G401 (cell line): ENCODE measurements around the gene CCDC197. TPM values are rescaled to one million over a fixed set of nuclear protein-coding genes. Genes with fewer than 3 reads are reported as not detected.
A peak's percentile ranks its signal among the peaks of the same experiment; 100 is the strongest.

ENCODE experiments used
- DNase-seq: peaks from one replicate; pipeline ENCODE4 v3.0.0-alpha.2; 2015; ENCODE audit warnings: low spot score
- in situ Hi-C: cut with HindIII; loops from 2 replicates; pipeline ENCODE4 v1.10.0; 2016; ENCODE audit warnings: low sequenced_read_pairs, mixed read lengths
- total RNA-seq: library from RNA; depleted of rRNA; stranded (reverse); fragments of >200 nt; shearing (Covaris generic); gene quantifications from 2 replicates; pipeline ENCODE4 v1.2.3, GENCODE V29; 2014

CCDC197 gene
- total RNA-seq, 1 experiment from 2014 or later, result not detected

DNA sequence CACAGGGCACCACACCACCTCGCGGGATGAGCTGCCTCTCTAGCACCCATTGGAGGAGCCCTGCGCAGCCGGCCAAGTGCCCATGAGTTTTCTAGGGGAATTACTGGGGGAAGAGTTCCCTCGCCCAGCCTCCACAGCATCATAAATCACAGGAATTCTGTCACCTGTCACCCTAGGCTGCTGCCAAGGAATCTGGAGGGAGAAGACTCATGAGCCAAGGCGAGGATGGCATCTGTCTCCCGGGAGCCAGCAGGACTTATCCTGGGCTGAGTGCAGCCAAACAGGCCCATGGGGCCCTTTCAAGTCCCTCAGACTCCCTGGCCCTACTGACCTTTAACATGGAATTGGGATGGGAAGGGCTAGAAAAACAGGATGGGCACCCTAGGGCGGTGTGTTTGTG is 21.2 kb downstream of the CCDC197 start:
- in situ Hi-C loops, result no loop called here

DNA sequence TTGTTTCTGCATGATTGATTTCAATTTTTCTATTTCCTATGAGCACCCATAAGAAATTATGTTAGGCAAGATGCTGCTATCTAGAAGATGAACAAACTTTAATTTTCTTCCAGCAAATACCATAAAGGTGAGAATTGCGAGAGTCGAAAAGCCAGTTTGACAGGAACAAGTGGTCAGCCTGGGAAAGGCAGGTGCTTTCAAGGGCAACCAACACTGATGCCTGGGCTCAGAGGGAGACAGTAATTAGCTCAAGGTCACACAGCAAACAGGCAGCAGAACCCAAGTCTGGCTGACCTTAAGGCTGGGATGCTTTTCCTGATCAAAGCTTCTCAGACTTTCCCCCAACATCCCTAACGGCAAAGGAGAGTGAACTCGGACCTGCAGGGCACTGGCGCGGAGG is 22.2 kb downstream of the CCDC197 start:
- no peak for DNase-seq
- in situ Hi-C loops, result no loop called here

More for the DNA sequence above, 21.2 kb downstream of the CCDC197 start:
- DNase-seq, result peak; percentile 57

DNA sequence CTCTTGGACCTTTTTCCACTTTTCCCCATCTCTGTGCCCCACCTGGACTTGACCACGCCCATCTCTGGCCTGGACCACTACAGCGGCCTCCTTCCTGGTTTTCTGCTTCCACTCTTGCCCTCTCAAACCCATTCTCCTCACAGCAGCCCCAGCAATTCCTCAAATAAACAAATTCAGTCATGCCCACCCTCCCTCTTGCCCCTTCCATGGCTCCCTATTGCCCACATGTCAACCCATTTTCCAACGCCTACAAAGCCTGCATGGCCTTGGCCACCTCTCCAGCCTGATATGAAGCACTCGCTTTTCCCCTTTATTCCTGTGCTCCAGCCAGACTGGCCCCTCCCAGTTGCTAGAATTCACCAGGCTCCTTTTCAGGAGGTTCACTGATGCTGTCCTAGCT is 23.2 kb downstream of the CCDC197 start:
- no peak for DNase-seq
- in situ Hi-C loops, result no loop called here

DNA sequence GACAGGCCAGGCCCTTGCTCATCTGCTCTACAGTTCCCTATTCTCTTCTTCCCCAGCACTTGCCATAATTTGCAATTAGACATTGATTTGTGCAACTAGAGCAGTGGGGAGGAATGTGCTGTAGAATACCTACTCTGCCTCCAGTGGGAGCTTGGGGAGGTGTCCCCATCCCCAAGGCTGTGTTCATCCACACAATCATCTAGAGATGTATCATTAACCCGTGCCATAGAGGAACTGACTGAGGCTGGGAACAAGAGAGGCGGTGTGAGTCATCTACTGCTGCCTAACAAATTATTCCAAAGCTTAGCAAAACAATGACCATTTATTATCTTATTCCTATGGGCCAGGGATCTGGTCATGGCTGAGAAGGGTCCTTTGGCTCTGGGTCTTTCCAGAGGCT is 23.9 kb downstream of the CCDC197 start:
- no peak for DNase-seq
- in situ Hi-C loops, result no loop called here

DNA sequence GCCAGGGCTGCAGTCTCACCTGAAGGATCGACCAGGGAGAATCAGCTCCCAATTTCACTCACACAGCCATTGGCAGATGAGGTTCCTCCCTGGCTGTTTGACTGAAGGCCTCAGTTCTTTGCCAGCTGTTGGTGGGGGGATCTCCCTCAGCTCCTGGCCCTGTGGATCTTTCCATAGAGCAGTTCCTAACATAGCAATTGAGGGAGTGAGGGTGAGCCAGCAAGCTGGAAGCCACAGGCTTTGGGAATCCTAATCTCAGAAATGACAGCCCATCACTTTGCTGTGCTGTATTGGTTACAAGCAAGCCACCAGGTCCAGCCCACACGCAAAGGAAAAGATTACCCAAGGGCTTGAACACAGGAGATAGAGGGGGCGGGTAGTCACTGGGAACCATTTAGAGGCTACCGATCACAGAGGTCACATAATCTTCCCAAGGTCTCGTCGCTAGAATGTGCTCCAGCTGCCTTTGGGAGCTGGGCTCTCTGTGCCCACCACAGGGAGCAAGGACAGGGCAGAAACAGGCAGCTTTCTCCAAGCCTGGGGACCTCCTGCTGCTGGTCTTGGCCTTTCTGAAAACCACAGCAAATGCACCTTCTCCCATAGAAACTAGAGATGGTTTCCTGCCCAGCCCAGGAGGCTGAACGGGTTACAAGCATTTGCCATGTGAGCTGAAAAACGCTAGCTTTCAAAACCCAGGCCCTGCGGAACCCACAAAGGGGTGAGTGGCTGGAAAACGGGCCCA is 24.5 kb downstream of the CCDC197 start:
- no peak for DNase-seq
- in situ Hi-C loops, result no loop called here

DNA sequence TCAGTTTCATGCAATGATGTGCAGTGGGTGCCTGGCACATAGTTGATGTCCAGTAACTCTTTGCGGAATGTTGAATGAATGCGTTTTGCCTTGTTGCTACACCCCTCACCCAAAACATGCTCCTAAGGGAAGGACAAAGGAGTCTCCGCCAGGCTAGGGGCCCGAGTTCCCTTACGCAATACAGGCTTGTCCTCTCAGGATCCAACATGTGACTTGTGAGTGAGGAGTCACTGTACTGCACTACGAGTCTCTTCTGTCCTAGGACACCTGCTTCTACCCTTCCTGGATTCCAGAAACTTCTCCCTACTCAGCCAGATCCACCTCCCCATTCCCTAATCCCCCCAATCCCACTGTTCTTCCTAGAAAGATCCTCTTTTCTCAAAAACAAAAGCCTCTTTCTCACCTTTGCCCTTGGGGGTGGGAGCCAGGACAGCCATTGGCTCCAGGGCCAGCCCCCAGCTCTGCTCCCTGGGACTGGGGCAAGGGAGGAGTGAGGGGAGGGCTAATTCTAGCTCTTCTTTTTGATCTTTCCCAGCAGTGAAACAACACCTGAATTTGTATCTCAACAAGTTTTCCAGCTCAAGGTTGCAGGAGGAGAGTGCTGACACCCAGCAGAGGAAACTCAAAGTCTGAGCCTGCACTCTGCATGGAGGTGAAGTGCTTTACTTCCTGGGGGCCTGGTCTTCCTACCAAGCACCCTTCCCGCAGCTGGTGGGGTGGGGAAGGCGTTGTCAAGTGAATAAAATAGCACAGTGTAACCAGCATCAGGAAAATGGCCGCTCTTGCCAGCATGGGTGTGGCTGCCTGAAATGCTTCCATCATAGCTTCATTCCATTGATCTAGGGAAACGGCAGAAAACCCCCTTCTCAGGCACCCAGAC is 25.7 kb downstream of the CCDC197 start:
- DNase-seq, result no peak
- in situ Hi-C loops, result no loop called here

DNA sequence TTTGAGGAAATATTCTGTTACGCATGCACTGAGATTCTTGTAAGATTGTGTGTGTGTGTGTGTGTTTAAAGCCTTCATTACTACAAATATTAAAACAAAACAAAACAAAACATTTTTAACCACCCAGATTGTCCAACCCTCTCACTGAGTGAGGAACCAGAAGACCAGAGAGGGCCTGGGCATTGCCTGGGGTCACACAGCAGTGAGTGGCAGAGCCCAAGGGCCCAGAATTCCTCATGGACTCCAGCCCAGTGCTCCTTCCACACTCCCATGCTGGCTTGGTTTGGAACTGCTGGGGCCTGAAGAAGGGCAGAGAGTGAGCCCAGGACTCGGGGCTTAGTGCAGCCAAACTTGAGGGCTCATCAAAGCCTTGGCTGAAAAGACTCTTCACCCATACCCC is 27.4 kb downstream of the CCDC197 start:
- no peak for DNase-seq
- in situ Hi-C loops, result no loop called here

DNA sequence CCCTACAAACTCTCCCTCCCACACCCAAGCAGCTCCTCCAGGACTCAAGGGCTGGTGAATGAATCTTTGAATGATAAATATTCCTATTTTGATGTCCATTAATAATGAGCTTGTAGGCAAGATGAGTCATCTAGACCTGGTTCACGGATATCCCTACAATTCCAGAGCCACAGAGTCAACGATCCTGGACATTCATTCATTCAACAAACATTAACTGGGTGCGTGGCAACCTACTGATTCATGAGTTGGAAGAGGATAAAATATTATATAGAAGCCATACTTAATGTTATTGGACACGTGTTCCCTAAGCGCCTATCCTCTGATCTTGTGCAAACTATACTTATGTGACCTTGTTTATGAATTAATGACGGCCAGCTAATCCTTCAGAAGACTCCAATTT is 28.6 kb downstream of the CCDC197 start:
- in situ Hi-C loops, result loop anchor here (25.0 kb wide), 1 partner anchor 162 kb away; no protein-coding TSS in a partner anchor
- DNase-seq, result no peak

DNA sequence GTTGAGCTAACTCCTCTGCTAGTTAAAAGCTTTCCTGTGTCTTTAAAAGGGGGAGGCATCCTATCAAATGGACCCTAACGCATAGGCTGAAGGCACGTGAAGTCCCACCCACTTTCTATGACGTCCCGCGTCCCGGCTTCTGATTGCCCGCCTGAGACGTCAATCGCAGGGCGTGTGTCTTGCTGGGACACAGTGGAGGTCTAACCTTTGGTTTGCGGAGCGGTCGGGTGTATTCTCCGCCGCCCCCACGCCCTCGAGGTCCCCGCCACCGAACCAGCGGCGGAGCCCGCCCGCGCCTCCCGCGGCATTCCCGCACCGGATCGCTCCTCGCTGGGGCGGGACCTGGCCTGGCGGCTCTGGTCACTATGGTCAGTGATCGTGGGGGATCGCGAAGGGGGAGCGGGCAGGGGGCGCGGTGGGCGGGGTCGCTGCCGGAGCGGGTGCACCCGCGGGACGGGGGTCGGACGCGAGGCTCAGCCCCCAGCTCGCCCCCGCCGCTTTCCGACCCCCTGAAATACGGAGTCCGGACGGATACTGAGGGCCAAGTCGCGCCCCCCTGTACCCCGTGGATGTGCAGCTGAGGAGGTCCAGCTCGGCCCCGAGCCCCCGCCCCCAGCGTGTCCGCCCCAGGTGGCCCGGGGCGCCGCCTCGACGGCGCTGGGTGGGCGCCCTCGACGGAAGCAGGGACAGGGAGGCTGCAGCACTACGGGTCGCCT is 29.2 kb downstream of the CCDC197 start, which contains the start of gene OTUB2:
Gene OTUB2 (plus strand): TSS at position 168 of the 716 bp plus-strand sequence. CDS start 198 bp downstream, at position 366.
- DNase-seq, result peak; percentile 99
- in situ Hi-C loops, result loop anchor here (25.0 kb wide), 1 partner anchor 161 kb away; no protein-coding TSS in a partner anchor

DNA sequence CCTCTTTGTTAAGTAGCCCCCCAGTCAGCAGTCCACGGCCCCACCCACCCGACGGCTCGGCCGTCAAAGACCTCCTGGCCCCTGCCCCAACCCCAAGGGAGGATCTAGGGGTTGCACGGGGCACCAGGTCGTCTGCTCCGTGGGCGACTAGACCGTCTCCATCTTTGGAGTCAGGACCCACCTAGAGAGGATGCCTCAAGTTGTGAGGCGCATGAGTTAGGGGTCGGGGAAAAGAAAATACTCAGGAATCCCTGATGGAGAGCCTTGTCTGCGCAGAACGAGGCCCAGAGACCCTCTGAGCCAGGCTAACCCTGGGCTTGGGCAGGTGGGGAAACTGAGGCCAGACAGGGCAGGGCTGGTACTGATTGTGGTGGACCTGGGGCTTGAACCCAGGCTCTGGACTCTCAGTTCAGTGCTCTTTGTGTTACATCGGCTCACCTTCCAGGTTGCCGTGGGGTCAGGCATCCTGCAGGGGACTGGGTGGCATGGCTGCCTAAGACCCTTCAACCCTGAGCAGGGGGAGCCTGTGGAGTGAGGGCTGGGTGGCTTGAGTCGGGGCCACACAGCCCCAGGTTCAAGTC is 29.9 kb downstream of the CCDC197 start:
- DNase-seq, result no peak
- in situ Hi-C loops, result loop anchor here (25.0 kb wide), 1 partner anchor 160 kb away; no protein-coding TSS in a partner anchor

DNA sequence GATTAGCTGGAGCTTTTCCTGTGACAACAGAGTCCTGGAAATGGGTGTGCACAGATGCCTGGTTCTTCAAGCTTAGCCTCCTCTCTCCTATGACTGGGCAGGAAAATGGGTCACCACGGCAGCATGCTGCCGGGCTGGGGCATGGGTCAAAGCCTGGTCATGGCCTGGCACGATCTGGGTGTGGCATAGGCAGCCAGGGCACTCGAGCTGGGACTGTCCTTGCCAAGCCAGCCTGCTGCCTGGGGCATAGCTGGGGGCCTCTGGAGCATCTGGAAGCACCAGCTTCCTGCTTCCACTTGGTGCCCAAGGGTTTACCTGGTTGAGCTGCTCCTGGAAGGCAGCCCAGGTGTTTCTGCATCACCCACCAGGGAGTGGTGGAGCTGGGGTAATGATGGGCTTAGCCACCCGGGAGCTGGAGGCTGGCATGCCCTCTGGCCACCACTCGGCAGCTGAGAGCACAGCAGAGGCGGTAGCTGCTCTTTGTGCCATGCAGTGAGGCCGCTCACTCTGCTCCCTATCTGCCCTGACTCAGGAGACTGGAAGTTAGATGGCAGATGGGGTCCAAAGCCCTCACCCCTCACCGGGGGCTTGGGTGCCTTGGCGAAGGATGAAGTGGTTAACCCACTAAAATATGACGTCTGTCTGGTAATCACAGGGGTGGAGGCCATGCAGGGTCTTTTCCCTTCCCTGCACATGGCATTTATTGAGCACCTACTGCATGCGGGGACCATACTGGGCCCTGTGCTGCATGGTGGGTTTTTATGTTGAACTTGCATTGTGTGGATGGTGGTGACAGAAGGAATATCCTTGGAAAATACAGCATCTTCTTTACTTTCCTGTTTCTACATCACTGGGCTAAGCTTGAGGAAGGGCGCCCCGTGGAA is 30.7 kb downstream of the CCDC197 start:
- no peak for DNase-seq
- in situ Hi-C loops, result loop anchor here (25.0 kb wide), 1 partner anchor 159 kb away; no protein-coding TSS in a partner anchor

DNA sequence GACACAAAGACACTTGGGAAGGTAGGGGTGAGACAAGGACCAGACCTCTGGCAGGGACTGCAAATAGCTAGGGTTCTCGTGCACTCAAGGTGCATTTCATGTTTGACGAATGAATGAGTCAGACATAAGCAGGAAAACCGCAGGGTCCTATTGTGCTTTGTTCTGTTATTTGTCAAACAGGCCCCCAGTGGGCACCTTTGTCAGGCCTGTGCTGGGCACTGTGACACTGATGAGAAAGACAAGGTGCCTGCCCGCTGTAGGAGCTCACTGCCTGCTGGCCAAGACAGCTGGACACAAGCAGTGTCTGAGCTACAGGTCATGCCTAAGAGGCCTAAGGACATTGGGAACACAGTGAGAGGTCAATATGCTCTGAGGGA is 31.3 kb downstream of the CCDC197 start:
- in situ Hi-C loops, result loop anchor here (25.0 kb wide), 1 partner anchor 159 kb away; no protein-coding TSS in a partner anchor

DNA sequence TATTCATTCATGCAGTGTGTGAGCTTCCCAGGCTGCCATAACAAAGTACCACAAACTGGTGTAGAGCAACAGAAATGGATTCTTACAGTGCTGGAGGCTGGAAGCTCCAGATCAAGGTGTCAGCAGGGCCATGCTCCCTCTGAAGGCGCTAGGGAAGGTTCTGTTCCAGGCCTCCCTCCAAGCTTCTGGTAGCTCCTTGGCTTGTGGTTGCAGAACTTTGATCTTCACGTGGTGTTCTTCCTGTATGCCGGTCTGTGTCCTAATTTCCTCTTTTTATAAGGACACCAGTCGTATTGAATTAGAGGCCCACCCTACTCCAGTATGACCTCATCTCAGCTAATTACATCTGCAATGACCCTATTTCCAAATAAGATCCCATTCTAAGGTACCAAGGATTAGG is 32.2 kb downstream of the CCDC197 start:
- no peak for DNase-seq
- in situ Hi-C loops, result loop anchor here (25.0 kb wide), 1 partner anchor 158 kb away; no protein-coding TSS in a partner anchor

More for the DNA sequence above, 31.3 kb downstream of the CCDC197 start:
- DNase-seq, result no peak

DNA sequence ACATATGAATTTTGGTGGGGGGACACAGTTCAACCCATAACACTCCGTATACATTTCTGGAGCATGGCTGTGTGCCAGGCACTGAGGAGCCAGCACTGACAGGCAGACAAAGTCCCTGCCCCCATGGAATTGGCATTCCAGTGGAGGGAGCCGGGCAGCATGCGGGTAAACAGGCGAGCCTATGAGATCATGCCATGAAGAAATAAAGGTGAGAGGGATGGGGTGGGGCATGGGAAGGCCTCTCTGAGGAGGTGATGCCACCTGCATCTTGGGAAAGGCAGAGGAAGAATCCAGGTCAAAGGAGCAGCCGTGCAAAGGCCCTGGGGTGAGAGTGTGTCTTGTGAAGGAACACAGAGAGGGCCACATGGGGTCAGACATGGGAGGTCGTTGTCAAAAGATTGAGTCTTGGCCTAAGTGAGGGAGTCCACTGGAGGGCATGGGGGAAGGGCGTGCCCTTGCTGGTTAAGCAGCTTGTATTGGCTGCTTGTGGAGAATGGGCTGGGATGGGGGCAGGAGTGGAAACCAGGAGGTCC is 32.6 kb downstream of the CCDC197 start:
- no peak for DNase-seq
- in situ Hi-C loops, result loop anchor here (25.0 kb wide), 1 partner anchor 158 kb away; no protein-coding TSS in a partner anchor

DNA sequence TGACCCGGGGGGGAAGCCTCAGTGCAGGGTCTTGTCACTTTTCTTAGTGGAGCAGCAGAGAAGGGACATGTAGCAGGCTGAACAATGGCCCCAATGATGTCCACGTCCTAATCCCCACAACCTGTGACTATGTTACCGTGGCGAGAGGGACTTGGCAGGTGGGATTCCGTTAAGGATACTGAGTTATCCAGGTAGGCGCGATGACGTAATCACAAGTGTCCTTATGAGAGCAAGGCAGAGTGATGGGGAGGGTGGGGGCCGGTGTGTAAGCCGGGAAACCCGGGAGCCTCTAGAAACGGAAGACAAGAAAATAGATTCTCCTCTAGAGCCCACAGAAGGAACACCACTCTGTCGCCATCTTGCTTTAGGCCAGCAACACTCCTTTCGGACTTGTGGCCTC is 33.5 kb downstream of the CCDC197 start:
- no peak for DNase-seq
- in situ Hi-C loops, result loop anchor here (25.0 kb wide), 1 partner anchor 157 kb away; no protein-coding TSS in a partner anchor

DNA sequence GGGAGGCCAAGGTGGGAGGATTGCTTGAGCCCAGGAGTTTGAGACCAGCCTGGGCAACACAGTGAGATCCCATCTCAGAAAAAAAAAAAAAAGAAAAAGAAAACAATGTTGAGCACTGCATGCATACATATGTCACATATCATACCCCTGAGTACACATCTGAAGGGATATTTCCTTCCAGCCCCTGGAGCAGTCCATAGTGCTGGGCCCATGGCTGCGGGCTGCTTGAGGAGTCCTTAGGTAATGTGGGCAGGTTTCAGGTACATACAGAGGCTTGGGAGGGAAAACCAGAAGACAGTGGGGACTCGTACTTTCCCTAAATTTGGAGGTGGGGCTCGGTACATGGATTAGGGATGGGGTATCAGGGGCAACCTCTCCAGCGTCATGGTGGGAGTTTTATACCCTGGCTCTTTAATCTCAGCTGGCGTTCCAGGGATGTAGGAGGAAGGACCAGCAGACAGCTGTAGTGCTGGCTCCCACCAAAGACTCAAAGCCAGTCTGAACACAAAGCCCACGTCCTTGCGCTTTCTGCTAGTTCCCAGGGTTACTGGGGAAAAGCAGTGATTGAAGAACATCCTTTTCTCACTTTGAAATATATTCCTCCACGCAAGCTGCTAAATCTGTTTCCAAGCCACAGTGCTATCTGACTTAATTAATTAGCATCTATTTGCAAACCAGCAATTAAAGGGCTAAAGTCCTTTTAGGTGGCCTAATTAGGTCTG is 34.2 kb downstream of the CCDC197 start:
- no peak for DNase-seq
- in situ Hi-C loops, result loop anchor here (25.0 kb wide), 1 partner anchor 156 kb away; no protein-coding TSS in a partner anchor

DNA sequence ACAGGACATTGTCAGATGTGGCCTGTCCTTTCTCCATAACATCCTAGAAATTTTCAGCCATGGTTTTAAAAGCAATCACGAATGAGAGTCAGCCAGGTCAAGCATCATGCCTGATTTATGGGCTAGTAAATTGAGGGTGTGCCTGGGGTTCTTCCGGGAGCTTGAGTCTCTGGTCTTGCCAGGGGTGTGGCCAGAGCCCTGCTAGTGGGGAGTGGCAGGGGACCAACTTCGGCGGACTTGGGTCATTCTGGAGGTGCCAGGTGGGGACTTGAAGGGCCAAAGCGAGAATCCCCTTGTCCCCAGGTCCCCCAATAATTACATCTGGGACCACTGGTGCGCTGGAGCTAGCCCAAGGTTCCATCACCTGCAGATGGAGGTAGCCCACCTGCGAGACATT is 34.8 kb downstream of the CCDC197 start:
- in situ Hi-C loops, result loop anchor here (25.0 kb wide), 1 partner anchor 155 kb away; no protein-coding TSS in a partner anchor

More for the DNA sequence above, 34.8 kb downstream of the CCDC197 start:
- no peak for DNase-seq
